IPS DF 6.9 (cell line): ENCODE results near the gene NXPH3.
A peak's percentile ranks its signal among the peaks of the same experiment; 100 is the strongest.

Experiments used
- DNase-seq: peaks from one replicate; pipeline ENCODE4 v3.0.0-alpha.2; 2013; ENCODE audit warnings: low read depth, low spot score
- H3K27ac ChIP-seq: one replicate; pipeline ENCODE4 v1.5.1; 2013; ENCODE audit warnings: low read length, control low read depth
- H3K27me3 ChIP-seq: 2 replicates; pipeline ENCODE4 v1.6.1; 2013; ENCODE audit warnings: mild to moderate bottlenecking, low read length; ENCODE audit not compliant: control insufficient read depth, insufficient read depth
- H3K36me3 ChIP-seq: 2 replicates; pipeline ENCODE4 v1.6.1; 2013; ENCODE audit warnings: low read length; ENCODE audit not compliant: control insufficient read depth, insufficient read depth
- H3K4me1 ChIP-seq: 2 replicates; pipeline ENCODE4 v1.6.1; 2013; ENCODE audit warnings: low read length; ENCODE audit not compliant: control insufficient read depth, insufficient read depth
- H3K4me3 ChIP-seq: 2 replicates; pipeline ENCODE4 v1.5.1; 2013; ENCODE audit warnings: mild to moderate bottlenecking, low read length
- H3K9me3 ChIP-seq: 2 replicates; pipeline ENCODE4 v1.6.1; 2013; ENCODE audit warnings: low read length, inconsistent platforms; ENCODE audit not compliant: control insufficient read depth, insufficient read depth
- WGBS: extraction: QIAGEN DNeasy Blood & Tissue Kit; methylation state at CpG from one replicate; pipeline ENCODE4 v1.1.7; 2013; ENCODE audit warnings: mixed read lengths, missing lambda C conversion rate; ENCODE audit not compliant: insufficient read length, insufficient coverage; 5-methylcytosine and 5-hydroxymethylcytosine counted together

NXPH3 gene

DNA sequence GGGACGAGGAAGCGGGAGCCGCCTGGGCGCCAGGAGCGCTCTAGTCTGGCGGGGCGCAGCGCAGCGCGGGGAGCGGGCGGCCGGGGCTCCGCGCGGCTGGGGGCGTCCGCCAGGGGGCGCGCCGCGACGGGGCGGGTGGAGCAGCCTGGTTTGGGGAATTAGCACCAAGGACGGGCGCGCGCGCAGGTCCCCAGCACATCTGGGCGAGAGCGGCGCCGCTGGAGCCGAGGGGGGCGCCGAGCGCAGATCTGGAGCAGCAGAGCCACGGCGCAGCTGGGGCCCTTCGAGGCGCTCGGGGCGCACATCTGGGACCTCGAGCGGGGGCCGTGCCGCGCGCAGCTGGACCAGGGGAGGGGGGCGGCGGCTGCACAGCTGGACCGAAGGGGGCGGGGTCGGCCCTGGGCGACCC, at the start of gene NXPH3:
Gene NXPH3 (plus strand): TSS at position 193 of the 409 bp plus-strand sequence. CDS start 349 bp downstream, outside the sequence.
- Histone ChIP-seq H3K9me3 (no peaks in the 10 kb centered on the region), H3K4me1 (peaks cover 4% of the 10 kb centered on the region), H3K36me3 (no peaks in the 10 kb centered on the region), H3K4me3 (peak within 1 kb of the TSS; percentile 71), H3K27ac (no peak within 1 kb of the TSS), H3K27me3 (no peaks in the 10 kb centered on the region)
- WGBS, result no CpG with 5 or more reads among the region's 55 CpGs
- no peak for DNase-seq

DNA sequence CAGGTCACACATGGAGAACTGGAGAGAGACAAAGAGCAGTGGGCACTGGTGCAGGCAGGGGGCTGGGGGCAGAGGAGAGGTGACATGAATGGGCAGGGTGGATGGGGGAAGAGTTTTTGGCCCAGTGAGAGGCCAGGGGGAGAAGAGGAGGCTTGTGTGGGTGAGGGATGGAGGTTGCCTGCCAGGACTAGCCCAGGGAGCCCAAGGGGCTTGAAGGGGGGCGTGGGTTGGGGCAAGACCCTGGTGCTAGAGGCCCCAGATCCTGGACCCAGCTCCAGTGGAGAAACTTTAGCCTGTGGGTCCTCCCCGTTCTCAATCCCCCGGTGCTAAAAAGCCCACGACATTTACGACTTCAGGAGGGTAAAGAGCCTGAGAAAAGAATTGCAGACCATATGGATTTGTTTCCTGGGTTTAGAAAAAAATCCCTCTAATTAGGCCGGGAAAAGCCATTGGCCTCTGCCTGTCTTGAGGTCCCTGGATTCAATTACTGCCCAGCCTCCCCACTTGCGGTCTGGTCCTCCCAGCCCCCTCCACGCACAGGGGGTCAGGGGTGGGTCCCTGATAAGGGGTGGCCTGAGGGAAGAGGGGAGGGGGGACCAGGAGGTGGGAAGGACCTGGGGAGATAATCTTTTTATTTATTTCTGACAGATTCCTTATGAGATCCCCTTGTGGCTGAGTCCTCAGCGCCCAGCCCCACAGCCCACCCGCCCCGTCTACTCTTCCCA, 47.6 kb upstream of the NXPH3 start:
- H3K36me3 ChIP-seq, result no peaks in the 10 kb centered on the region
- no peak overlapping the region for H3K4me3 ChIP-seq
- H3K9me3 ChIP-seq, result no peaks in the 10 kb centered on the region
- no peaks in the 10 kb centered on the region for H3K27me3 ChIP-seq
- H3K27ac ChIP-seq, result no peak overlapping the region
- DNase-seq, result no peak
- no CpG with 5 or more reads among the region's 11 CpGs for WGBS
- 0 out of 2 replicates have a peak, but pooled peaks cover 3% of the 10 kb centered on the region for H3K4me1 ChIP-seq

DNA sequence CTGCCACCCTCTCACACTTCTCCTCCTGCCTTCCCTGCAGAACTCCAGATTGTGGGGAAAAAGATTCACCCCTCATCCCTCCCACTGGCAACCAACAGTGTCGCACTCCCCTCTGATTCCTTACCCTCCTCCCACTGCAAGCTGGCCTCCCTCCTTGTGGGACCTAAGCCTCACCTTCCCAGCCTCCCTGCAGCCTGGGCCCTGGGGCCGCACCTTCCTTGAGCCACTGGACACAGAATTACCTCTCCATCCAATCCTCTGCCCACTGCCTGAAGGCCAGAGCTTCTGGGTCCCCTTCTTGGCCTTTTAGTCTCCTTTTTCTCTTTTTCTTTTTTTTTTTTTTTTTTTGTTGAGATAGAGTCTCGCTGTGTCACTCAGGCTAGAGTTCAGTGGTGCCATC, 46.7 kb upstream of the NXPH3 start:
- DNase-seq, result no peak
- Histone ChIP-seq H3K4me1 (0 out of 2 replicates have a peak, but pooled peaks cover under 1% of the 10 kb centered on the region), H3K27ac (no peak overlapping the region), H3K9me3 (no peaks in the 10 kb centered on the region), H3K27me3 (no peaks in the 10 kb centered on the region), H3K36me3 (no peaks in the 10 kb centered on the region), H3K4me3 (no peak overlapping the region)
- no CpG with 5 or more reads among the region's 3 CpGs for WGBS

GRCh38 chr17:49530118-49530517, 45.6 kb upstream of the NXPH3 start:
- Histone ChIP-seq H3K27ac (no peak overlapping the region), H3K36me3 (no peaks in the 10 kb centered on the region), H3K4me1 (no peaks in the 10 kb centered on the region), H3K4me3 (no peak overlapping the region), H3K27me3 (no peaks in the 10 kb centered on the region), H3K9me3 (no peaks in the 10 kb centered on the region)
- WGBS, result no CpG with 5 or more reads among the region's 1 CpG
- no peak for DNase-seq

DNA sequence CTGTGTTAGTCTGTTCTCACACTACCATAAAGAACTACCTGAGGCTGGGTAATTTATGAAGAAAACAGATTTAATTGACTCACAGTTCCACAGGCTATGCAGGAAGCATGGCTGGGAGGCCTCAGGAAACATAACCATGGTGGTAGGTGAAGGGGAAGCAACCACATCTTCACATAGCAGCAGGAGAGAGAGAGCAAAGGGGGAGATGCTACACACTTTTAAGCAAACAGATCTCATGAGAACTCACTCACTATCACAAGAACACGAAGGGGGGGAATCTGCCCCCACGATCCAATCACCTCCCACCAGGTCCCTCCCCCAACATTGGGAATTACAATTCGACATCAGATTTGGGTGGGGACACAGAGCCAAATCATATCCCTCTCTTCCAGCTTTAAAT, 31.8 kb upstream of the NXPH3 start:
- no CpG with 5 or more reads among the region's 3 CpGs for WGBS
- Histone ChIP-seq H3K4me3 (no peak overlapping the region), H3K4me1 (no peaks in the 10 kb centered on the region; the same call in none of the 2 replicates), H3K27ac (no peak overlapping the region), H3K36me3 (no peaks in the 10 kb centered on the region), H3K9me3 (no peaks in the 10 kb centered on the region), H3K27me3 (no peaks in the 10 kb centered on the region)
- no peak for DNase-seq

DNA sequence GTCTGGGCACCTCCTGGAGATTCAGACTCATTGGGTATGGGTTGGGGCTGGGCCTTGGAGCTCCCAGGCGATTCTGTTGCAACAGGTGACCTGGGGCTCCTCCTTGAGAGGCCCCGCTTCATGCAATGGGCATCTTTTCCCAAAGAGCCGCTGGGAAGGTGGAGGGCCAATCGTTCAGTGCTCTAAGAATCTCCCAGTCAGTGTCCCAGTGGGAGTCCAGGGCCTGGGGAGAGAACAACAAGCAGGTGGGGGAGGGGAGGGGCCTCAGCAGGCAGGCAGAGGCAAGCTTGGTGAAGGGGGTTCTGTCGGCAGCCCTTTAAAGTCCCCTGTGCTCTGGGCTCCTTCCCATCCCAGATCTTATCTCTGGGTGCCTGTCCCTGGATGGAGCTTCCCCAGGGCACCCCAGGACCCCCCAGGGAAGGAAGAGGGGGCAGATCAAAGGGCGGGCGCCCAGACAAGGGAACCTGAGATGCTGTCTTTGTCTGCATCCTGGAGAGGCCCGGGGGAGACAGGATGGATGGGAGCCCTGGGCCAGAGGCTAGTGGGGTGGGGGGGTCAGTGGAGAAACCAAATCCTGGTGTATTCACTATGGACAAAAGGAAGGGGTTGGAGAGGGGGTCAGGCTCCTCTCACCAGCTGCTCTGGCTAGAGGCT, 30.5 kb upstream of the NXPH3 start:
- H3K27me3 ChIP-seq, result no peaks in the 10 kb centered on the region
- H3K4me3 ChIP-seq, result no peak overlapping the region
- H3K27ac ChIP-seq, result no peak overlapping the region
- no peaks in the 10 kb centered on the region for H3K9me3 ChIP-seq
- WGBS, result no CpG with 5 or more reads among the region's 8 CpGs
- no peaks in the 10 kb centered on the region for H3K36me3 ChIP-seq
- no peak for DNase-seq
- H3K4me1 ChIP-seq, result no peaks in the 10 kb centered on the region; the same call in none of the 2 replicates

DNA sequence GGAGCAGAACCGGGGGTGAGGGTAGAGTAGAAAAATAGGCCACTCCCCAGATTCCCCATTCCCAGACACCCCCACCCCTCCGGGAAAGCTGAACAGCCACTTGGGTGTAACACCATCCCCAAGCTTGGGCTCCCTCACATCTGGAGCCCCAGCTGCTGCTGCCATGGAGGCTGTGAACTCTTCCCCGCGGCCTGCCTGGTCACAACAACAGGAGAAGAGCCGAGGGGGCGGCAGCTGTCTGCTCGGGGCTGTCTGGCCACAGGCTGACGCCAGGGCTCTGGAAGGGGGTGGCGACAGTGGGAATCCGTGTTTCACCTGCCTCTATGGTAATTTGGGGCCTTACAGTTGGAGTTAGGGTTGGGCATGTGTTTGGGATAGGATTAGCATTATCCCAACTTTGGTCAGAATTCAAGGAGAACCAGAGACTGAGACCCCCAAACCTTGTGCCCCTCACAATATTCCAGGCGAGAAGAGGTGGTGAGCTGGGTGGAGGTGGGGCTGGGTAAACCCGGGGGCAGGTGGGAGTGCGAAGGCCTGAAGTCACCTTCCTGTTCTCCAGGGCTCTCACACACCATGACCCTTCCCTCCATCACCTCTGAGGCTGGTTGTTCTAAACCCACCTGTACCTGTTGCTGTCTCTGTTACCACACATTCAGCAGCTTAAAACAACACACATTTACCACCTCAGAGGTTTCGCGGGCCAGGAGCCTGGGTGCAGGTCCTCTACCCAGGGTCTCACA, 29.7 kb upstream of the NXPH3 start:
- H3K27me3 ChIP-seq, result no peaks in the 10 kb centered on the region
- DNase-seq, result no peak
- no CpG with 5 or more reads among the region's 15 CpGs for WGBS

DNA sequence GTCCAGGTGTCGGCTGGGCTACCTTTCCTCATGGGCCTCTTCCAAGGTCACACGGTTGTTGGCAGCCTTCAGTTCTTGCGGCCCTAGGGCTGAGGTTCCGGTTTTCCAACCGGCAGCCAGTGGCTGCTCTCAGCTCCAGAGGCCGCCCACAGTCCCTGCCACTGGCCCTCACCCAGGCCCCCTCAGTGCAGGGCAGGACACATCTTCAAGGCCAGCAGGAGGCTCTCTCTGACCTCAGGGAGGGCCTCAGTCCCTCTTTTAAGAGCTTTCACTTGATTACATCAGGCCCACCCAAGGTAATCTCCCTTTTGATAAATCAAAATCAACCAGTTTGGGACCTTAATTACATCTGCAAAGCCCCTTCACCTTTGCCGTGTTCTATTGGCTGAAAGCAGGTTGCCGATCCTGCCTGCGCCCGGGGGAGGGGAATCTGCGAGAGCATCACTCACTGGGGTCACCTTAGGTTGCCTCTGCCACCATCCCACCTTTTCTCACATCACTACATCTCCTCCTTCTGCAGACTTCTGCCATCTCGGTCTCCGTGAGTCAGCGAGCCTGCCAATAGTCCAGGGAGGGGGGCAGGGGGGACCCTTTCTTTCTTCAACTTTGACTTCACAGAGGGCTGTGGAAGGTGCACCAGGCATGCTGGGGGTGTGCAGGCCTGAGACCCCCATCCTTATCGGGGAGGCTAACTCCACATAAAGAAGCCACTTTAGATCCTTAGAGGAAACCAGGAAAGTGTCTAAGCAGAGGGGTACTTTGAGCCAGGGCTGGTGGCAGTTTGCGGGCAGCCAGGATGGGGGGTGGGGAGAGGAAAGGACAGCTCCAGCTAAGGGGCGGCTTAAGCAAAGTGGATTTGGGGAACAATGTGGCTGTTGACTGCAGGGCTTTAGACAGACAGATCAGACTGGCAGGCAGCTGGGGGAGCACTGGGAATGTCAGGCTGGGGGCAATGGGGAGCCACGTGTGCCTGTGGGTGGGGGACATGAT, 28.8 kb upstream of the NXPH3 start:
- no peak overlapping the region for H3K27ac ChIP-seq
- H3K27me3 ChIP-seq, result no peaks in the 10 kb centered on the region
- H3K4me3 ChIP-seq, result no peak overlapping the region
- WGBS, result no CpG with 5 or more reads among the region's 18 CpGs
- H3K9me3 ChIP-seq, result no peaks in the 10 kb centered on the region
- DNase-seq, result no peak
- no peaks in the 10 kb centered on the region for H3K36me3 ChIP-seq
- H3K4me1 ChIP-seq, result no peaks in the 10 kb centered on the region; the same call in none of the 2 replicates

More for the DNA sequence above, 29.7 kb upstream of the NXPH3 start:
- no peaks in the 10 kb centered on the region for H3K9me3 ChIP-seq
- H3K4me3 ChIP-seq, result no peak overlapping the region
- no peak overlapping the region for H3K27ac ChIP-seq
- no peaks in the 10 kb centered on the region; the same call in none of the 2 replicates for H3K4me1 ChIP-seq
- no peaks in the 10 kb centered on the region for H3K36me3 ChIP-seq

DNA sequence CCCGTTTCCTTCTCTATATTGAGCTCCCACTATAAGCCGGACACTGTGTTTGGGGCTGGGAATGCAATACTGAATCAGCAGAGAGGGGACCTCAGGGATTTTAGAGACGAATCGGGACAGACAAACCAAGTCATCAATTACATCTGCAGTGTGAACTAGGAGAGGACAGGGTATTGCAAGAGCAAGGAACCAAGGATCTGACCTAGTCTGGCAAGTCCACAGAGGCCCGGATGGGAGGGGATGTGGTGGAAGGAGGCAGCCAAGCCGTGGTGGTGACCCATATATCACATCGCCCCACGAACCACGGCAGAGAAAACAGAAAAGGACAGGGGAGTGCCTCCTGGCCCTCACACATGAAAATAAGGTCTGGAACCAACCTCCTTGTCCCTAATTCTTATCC, 28.1 kb upstream of the NXPH3 start:
- no CpG with 5 or more reads among the region's 9 CpGs for WGBS
- Histone ChIP-seq H3K27me3 (no peaks in the 10 kb centered on the region), H3K9me3 (no peaks in the 10 kb centered on the region)

More for the DNA sequence above, 28.1 kb upstream of the NXPH3 start:
- no peak overlapping the region for H3K4me3 ChIP-seq
- no peak for DNase-seq
- H3K4me1 ChIP-seq, result no peaks in the 10 kb centered on the region; the same call in none of the 2 replicates
- H3K27ac ChIP-seq, result no peak overlapping the region
- no peaks in the 10 kb centered on the region for H3K36me3 ChIP-seq
